Fibroblast of pulmonary artery (primary cell): ENCODE measurements around the gene STAT5B.

ENCODE experiments used
- DNase-seq: peaks from one replicate; pipeline ENCODE4 v3.0.0-alpha.2; 2010; ENCODE audit warnings: low read depth
- H3K4me3 ChIP-seq: replicated peaks from 2 replicates; pipeline ENCODE4 v1.5.1; 2011; ENCODE audit warnings: low read depth, mild to moderate bottlenecking, control low read depth, low read length, moderate library complexity
- TF ChIP-seq, protein P1 (sequence below): IDR thresholded peaks from 2 replicates; pipeline ENCODE4 v1.5.1; 2011; ENCODE audit warnings: mild to moderate bottlenecking, control low read depth, low read length, inconsistent platforms; ENCODE audit errors: missing control alignments

The STAT5B gene

DNA sequence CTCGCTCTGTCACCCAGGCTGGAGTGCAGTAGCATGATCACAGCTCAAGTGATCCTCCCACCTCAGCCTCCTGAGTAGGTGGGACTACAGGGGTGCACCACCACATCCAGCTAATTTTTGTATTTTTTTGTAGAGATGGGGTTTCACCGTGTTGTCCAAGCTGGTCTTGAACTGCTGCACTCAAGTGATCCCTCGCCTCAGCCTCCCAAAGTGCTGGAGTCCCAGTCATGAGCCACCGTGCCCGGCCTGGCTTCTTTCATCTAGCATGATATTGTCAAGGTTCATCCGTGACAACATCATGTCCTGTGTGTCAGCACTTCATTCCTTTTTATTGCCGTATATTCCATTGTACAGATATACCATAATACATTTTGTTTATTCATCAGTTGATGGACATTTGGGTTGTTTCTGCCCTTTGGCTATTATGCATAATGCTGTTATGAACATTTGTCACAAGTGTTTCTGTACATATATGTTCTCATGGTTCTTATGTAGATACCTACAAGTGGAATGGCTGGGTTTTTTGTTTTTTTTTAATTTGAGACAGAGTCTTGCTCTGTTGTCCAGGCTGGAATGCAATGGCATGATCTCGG lies 78.5 kb downstream of the STAT5B start:
- TF ChIP-seq, protein P1, sequence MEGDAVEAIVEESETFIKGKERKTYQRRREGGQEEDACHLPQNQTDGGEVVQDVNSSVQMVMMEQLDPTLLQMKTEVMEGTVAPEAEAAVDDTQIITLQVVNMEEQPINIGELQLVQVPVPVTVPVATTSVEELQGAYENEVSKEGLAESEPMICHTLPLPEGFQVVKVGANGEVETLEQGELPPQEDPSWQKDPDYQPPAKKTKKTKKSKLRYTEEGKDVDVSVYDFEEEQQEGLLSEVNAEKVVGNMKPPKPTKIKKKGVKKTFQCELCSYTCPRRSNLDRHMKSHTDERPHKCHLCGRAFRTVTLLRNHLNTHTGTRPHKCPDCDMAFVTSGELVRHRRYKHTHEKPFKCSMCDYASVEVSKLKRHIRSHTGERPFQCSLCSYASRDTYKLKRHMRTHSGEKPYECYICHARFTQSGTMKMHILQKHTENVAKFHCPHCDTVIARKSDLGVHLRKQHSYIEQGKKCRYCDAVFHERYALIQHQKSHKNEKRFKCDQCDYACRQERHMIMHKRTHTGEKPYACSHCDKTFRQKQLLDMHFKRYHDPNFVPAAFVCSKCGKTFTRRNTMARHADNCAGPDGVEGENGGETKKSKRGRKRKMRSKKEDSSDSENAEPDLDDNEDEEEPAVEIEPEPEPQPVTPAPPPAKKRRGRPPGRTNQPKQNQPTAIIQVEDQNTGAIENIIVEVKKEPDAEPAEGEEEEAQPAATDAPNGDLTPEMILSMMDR: no peak
- no peak overlapping the region for H3K4me3 ChIP-seq
- no peak for DNase-seq

DNA sequence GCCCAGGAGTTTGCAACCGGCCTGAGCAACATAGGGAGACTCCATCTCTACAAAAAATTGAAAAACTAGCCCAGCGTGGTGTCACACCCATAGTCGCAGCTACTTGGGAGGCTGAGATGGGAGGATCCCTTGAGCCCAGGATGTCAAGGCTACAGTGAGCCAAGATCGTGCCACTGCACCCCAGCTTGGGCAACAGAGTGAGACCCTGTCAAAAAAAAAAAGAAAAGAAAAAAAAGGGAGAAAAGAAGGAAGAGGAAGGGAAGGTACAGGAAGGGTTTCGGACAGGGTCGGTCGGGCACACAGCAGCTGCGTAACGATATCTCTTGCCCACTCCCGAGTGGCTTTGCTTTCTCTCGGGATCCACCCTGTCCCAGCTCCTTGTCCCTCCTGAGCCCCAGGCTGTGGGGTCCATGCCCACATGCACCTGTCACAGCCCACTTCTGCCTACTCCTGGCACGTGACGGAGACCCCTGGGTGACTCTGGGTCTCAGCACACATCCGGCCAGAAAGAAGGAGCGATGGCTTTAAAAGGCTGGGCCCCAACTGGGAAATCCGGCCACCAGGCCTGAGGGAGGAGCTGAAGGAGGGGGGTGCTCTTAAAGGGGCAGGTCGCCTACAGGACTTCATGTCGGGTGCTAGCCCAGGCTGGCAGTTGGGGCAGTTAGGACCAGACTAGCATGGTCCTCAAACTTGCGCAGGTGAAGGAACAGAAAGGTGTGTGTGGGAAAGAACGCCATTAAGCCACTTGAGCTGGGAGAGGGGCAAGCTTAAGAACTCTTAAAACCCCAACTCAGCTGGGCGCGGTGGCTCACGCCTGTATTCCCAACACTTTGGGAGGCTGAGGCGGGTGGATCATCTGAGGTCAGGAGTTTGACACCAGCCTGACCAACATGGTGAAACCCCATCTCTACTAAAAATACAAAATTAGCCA lies 82.0 kb downstream of the STAT5B start, which contains the start of gene GHDC:
Gene GHDC (minus strand): TSS at position 526 of the 931 bp plus-strand sequence. CDS start 913 bp downstream, outside the sequence.
- peak within 1 kb of the TSS; percentile 72 for H3K4me3 ChIP-seq
- DNase-seq: peak; percentile 74
- TF ChIP-seq, protein P1: no peak

- TF ChIP-seq, protein P1: no peak
- peak overlapping the region; percentile 72 for H3K4me3 ChIP-seq
- no peak for DNase-seq
These were observed 82.8 kb downstream of the STAT5B start for GRCh38 chr17:42193216-42193968.

- no peak overlapping the region for H3K4me3 ChIP-seq
- DNase-seq: no peak
- TF ChIP-seq, protein P1: no peak
These were observed 83.7 kb downstream of the STAT5B start for GRCh38 chr17:42192189-42193126.

GRCh38 chr17:42191275-42191608 lies 84.9 kb downstream of the STAT5B start:
- H3K4me3 ChIP-seq: no peak overlapping the region
- no peak for DNase-seq
- TF ChIP-seq, protein P1: no peak
